Gastroesophageal sphincter (tissue), 4 donors: Measurements from ENCODE around the gene WWC1. TPM values are rescaled to one million over a fixed set of nuclear protein-coding genes. Genes with fewer than 3 reads are reported as not detected.
A peak's percentile ranks its signal among the peaks of the same experiment; 100 is the strongest.

Experiments used
- ATAC-seq: fragments of 150-250 bp; one replicate; pipeline ENCODE4 v1.9.1; 2016; ENCODE audit warnings: mild to moderate bottlenecking, moderate library complexity
- H3K27ac ChIP-seq, 4 donors: fragments of 200-600 bp; sonication (generic) in 3 of 4; 1 replicate in 3 of 4; 2 replicates in 1 of 4; pipeline ENCODE4 v1.5.1; 2016 to 2019
- H3K27me3 ChIP-seq: fragments of 200-600 bp; sonication (generic); one replicate; pipeline ENCODE4 v1.5.1; 2019
- H3K36me3 ChIP-seq, 2 donors: fragments of 200-600 bp; sonication (generic); one replicate each; pipeline ENCODE4 v1.5.1; 2019; ENCODE audit warnings: control low read depth in 1 of 2
- H3K4me1 ChIP-seq, 3 donors: fragments of 200-600 bp; sonication (generic); 1 replicate in 2 of 3; 2 replicates in 1 of 3; pipeline ENCODE4 v1.5.1; 2016 to 2019; ENCODE audit warnings: control low read depth in 2 of 3
- H3K4me3 ChIP-seq, 2 donors: fragments of 200-600 bp; sonication (generic); one replicate each; pipeline ENCODE4 v1.5.1; 2019; ENCODE audit warnings: mild to moderate bottlenecking in 1 of 2, moderate library complexity in 1 of 2
- H3K9me3 ChIP-seq, 3 donors: fragments of 200-600 bp; sonication (generic); one replicate each; pipeline ENCODE4 v1.5.1; 2017 to 2019; ENCODE audit warnings: control low read depth in 2 of 3
- EP300 ChIP-seq: sonication (generic); formaldehyde crosslinking; IDR thresholded peaks from one replicate; pipeline ENCODE4 v1.6.1; 2017; ENCODE audit warnings: antibody characterized with exemption, mild to moderate bottlenecking
- POLR2A ChIP-seq, 2 donors: fragments of 450-650 bp; IDR thresholded peaks; one replicate each; pipeline ENCODE4 v1.6.1; 2017; ENCODE audit warnings: antibody characterized with exemption in 2 of 2, mild to moderate bottlenecking in 2 of 2, moderate library complexity in 1 of 2
- POLR2AphosphoS5 ChIP-seq: sonication (generic); formaldehyde crosslinking; IDR thresholded peaks from one replicate; pipeline ENCODE4 v1.6.1; 2017; ENCODE audit warnings: antibody characterized with exemption
- WGBS, 2 donors: methylation state at CpG; one replicate each; pipeline ENCODE4 v1.1.5; 2018; ENCODE audit warnings: low coverage in 1 of 2; 5-methylcytosine and 5-hydroxymethylcytosine counted together
- total RNA-seq, 4 donors: library from RNA; depleted of rRNA; stranded (reverse); fragments of >200 nt; gene quantifications; one replicate each; pipeline ENCODE4 v1.1.0, GENCODE V29; 2016
- TF ChIP-seq, protein P1 (sequence below), 4 experiments: fragments of 200-600 bp in 2 of 4; fragments of 450-650 bp in 2 of 4; sonication (generic) in 1 of 4; IDR thresholded peaks; one replicate each; pipeline ENCODE4 v1.5.1; 2017 to 2019; ENCODE audit warnings: antibody characterized with exemption in 4 of 4, mild to moderate bottlenecking in 2 of 4, moderate library complexity in 2 of 4

WWC1 gene
- total RNA-seq, 4 donors from 2014 or later, result 0.67 to 6.9 (median 3.8) TPM

DNA sequence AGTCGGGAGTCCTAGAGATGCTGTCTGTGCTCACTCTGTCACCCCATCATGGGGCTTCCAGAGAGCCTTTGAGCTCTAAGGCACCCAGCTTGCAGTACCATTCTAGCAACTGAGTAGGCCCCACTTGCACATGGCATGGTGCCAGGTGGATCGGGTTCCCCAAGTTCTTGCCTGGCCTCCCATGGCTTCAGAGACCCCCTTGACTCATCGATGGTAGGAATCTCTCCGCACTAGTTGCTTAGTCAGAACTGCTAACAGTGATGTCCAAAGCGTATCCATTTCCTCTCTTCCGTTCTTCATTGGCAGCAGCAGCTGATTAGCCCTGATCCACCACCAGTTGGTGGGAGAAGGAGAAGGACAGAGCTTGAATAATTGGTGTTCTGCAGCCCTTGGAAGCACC lies 124.5 kb downstream of the WWC1 start:
- Histone ChIP-seq H3K9me3 (no peaks in the 10 kb centered on the region), H3K27ac (no peak overlapping the region), H3K4me3 (no peak overlapping the region), H3K27me3 (no peaks in the 10 kb centered on the region), H3K36me3 (no peaks in the 10 kb centered on the region), H3K4me1 (no peaks in the 10 kb centered on the region)
- TF ChIP-seq, protein P1, sequence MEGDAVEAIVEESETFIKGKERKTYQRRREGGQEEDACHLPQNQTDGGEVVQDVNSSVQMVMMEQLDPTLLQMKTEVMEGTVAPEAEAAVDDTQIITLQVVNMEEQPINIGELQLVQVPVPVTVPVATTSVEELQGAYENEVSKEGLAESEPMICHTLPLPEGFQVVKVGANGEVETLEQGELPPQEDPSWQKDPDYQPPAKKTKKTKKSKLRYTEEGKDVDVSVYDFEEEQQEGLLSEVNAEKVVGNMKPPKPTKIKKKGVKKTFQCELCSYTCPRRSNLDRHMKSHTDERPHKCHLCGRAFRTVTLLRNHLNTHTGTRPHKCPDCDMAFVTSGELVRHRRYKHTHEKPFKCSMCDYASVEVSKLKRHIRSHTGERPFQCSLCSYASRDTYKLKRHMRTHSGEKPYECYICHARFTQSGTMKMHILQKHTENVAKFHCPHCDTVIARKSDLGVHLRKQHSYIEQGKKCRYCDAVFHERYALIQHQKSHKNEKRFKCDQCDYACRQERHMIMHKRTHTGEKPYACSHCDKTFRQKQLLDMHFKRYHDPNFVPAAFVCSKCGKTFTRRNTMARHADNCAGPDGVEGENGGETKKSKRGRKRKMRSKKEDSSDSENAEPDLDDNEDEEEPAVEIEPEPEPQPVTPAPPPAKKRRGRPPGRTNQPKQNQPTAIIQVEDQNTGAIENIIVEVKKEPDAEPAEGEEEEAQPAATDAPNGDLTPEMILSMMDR (IDR thresholded peaks at IDR 0.05), result no peak
- TF ChIP-seq EP300 (no peak), POLR2AphosphoS5 (no peak), POLR2A (IDR thresholded peaks at IDR 0.05) (no peak)
- no peak for ATAC-seq
- WGBS, 2 donors, result 86 to 88% methylated on average over 1 to 6 of the region's 6 CpGs

DNA sequence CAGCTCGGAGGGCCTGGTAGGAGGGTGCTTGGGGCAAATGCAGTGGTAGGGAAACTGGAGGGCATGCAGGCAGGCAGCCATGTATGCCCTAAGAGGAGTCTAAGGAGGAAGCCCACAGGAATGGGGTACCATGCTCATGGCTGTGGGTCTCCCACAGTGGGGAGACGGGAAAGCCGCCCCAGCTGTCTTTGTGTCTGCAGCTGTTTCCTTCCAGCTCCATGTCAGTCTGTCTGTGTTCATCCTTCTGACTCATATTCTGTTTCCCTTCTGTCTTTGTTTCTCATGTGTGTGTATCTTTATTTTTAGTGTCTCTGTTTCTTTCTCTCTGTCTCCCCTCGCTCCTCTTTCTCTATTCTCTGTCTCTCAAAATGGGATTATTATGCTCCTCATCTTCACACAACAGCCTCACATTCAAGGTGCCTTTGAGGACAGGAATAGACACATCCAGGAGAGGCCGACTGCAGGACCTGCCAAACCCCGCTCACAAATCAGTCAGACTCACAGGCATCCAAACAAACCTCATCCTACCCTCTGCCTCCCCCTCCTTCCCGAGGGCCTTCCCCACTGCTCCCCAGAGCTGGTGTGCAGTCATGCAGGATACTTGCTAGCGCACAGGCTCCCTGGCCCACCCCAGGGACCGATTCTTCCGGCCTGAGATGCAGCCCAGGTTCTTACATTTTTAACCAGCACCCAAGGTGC lies 126.4 kb downstream of the WWC1 start:
- H3K9me3 ChIP-seq, result no peaks in the 10 kb centered on the region
- WGBS, 2 donors, result 60 to 71% methylated on average over 2 to 6 of the region's 10 CpGs
- no peaks in the 10 kb centered on the region for H3K27me3 ChIP-seq
- no peak for ATAC-seq
- H3K4me1 ChIP-seq, result no peaks in the 10 kb centered on the region
- no peak overlapping the region for H3K27ac ChIP-seq
- H3K36me3 ChIP-seq, result no peaks in the 10 kb centered on the region
- H3K4me3 ChIP-seq, result no peak overlapping the region
- TF ChIP-seq, protein P1 (IDR thresholded peaks at IDR 0.05), result no peak
- TF ChIP-seq POLR2A (IDR thresholded peaks at IDR 0.05) (no peak), POLR2AphosphoS5 (no peak), EP300 (no peak)

DNA sequence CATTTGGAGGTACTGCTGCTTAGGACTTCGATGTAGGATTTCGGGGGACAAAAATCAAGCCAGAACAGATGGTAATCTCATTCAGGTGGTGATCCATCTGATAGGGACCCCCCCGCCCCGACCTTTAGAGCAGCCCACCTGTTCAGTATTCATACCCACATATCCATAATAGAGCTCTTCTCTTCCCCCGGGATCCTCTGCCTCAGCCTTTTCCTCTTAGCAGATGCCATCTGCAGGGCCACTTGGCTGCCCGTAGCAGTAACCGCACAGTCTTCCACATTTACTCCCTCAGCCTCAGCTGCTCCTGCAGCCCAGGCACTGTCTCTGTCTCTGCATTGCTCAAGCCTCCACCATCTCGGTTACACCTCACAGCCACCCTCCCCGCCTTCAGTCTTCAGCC lies 129.0 kb downstream of the WWC1 start:
- 77 to 96% methylated on average over 5 to 7 of the region's 9 CpGs for WGBS, 2 donors
- TF ChIP-seq POLR2AphosphoS5 (no peak), EP300 (no peak), POLR2A (IDR thresholded peaks at IDR 0.05) (no peak)
- TF ChIP-seq, protein P1 (IDR thresholded peaks at IDR 0.05), result no peak
- Histone ChIP-seq H3K9me3 (no peaks in the 10 kb centered on the region), H3K27me3 (no peaks in the 10 kb centered on the region), H3K27ac (no peak overlapping the region), H3K4me1 (no peaks in the 10 kb centered on the region), H3K36me3 (no peaks in the 10 kb centered on the region), H3K4me3 (no peak overlapping the region)
- ATAC-seq, result no peak

DNA sequence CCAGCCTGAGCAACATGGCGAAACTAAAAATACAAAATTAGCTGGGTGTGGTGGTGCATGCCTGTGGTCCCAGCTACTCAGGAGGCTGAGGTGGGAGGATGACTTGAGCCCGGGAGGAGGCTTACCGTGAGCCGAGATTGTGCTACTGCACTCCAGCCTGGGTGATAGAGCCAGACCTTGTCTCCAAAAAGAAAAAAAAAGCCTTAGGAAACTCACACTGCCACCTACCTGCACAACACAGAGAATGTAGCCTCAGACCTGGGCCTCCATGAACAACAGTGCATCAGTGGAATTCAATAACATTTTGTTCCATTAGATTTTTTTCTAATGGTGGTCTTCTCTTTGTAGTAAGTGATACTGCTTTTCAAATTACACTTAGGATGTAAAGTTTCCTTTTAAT lies 131.0 kb downstream of the WWC1 start:
- WGBS, 2 donors, result 53 to 80% methylated on average over 3 to 4 of the region's 4 CpGs
- no peak overlapping the region for H3K4me3 ChIP-seq
- ATAC-seq, result no peak
- H3K27ac ChIP-seq, result no peak overlapping the region
- H3K4me1 ChIP-seq, result no peaks in the 10 kb centered on the region
- TF ChIP-seq POLR2A (IDR thresholded peaks at IDR 0.05) (no peak), POLR2AphosphoS5 (no peak), EP300 (no peak)
- TF ChIP-seq, protein P1 (IDR thresholded peaks at IDR 0.05), result peak in 1 of 4 experiments; percentile 20
- H3K27me3 ChIP-seq, result no peaks in the 10 kb centered on the region
- H3K9me3 ChIP-seq, result no peaks in the 10 kb centered on the region
- H3K36me3 ChIP-seq, result no peaks in the 10 kb centered on the region

DNA sequence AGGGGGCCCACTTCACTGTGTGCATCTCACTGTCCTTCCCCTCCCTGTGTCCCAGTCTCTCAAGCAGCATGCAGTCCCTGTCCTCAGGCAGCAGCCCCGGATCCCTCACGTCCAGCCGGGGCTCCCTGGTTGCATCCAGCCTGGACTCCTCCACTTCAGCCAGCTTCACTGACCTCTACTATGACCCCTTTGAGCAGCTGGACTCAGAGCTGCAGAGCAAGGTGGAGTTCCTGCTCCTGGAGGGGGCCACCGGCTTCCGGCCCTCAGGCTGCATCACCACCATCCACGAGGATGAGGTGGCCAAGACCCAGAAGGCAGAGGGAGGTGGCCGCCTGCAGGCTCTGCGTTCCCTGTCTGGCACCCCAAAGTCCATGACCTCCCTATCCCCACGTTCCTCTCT lies 132.0 kb downstream of the WWC1 start:
- TF ChIP-seq POLR2A (IDR thresholded peaks at IDR 0.05) (no peak), POLR2AphosphoS5 (no peak), EP300 (no peak)
- TF ChIP-seq, protein P1 (IDR thresholded peaks at IDR 0.05), result no peak
- no peaks in the 10 kb centered on the region for H3K27me3 ChIP-seq
- no peak overlapping the region for H3K4me3 ChIP-seq
- no peaks in the 10 kb centered on the region for H3K36me3 ChIP-seq
- no peaks in the 10 kb centered on the region for H3K4me1 ChIP-seq
- WGBS, 2 donors, result no CpG with 5 or more reads among the region's 9 CpGs
- H3K9me3 ChIP-seq, result no peaks in the 10 kb centered on the region
- H3K27ac ChIP-seq, result no peak overlapping the region
- no peak for ATAC-seq
